ENCODE data around the gene KCNC2.

Gene KCNC2

GRCh38 chr12:75157385-75157784 lies 52.3 kb downstream of the KCNC2 start:
- no peak for DNase-seq

GRCh38 chr12:75155962-75156361 lies 53.7 kb downstream of the KCNC2 start:
- no peak for DNase-seq

GRCh38 chr12:75154388-75154787 lies 55.3 kb downstream of the KCNC2 start:
- DNase-seq: no peak

- DNase-seq: no peak
Observed at GRCh38 chr12:75139196-75139595, 70.4 kb downstream of the KCNC2 start.

GRCh38 chr12:75137896-75138295 lies 71.7 kb downstream of the KCNC2 start:
- peak; percentile 24 for DNase-seq

- DNase-seq: no peak
Observed at GRCh38 chr12:75135026-75135425, 74.6 kb downstream of the KCNC2 start.

- peak; percentile 19 for DNase-seq
Observed at GRCh38 chr12:75130811-75131210, 78.8 kb downstream of the KCNC2 start.

GRCh38 chr12:75129275-75129674 lies 80.4 kb downstream of the KCNC2 start:
- no peak for DNase-seq

- DNase-seq: no peak
Observed at GRCh38 chr12:75121036-75121705, 88.5 kb downstream of the KCNC2 start.

GRCh38 chr12:75120311-75120711 lies 89.3 kb downstream of the KCNC2 start:
- no peak for DNase-seq

GRCh38 chr12:75116646-75117198 lies 92.9 kb downstream of the KCNC2 start:
- DNase-seq: no peak

- no peak for DNase-seq
Observed at GRCh38 chr12:75115748-75116147, 93.9 kb downstream of the KCNC2 start.

GRCh38 chr12:75103822-75104221 lies 105.8 kb downstream of the KCNC2 start:
- no peak for DNase-seq

GRCh38 chr12:75101781-75102180 lies 107.9 kb downstream of the KCNC2 start:
- DNase-seq: no peak

GRCh38 chr12:75099210-75099609 lies 110.4 kb downstream of the KCNC2 start:
- DNase-seq: peak; percentile 17

GRCh38 chr12:75097003-75097402 lies 112.6 kb downstream of the KCNC2 start:
- DNase-seq: no peak

GRCh38 chr12:75087654-75088053 lies 122.0 kb downstream of the KCNC2 start:
- peak; percentile 26 for DNase-seq

- peak; percentile 82 for DNase-seq
Observed at GRCh38 chr12:75086091-75087038, 123.3 kb downstream of the KCNC2 start.

GRCh38 chr12:75081305-75081704 lies 128.3 kb downstream of the KCNC2 start:
- DNase-seq: no peak

- DNase-seq: no peak
Observed at GRCh38 chr12:75080582-75080981, 129.1 kb downstream of the KCNC2 start.

- DNase-seq: no peak
Observed at GRCh38 chr12:75065482-75065881, 144.2 kb downstream of the KCNC2 start.

GRCh38 chr12:75062691-75063090 lies 146.9 kb downstream of the KCNC2 start:
- no peak for DNase-seq

- no peak for DNase-seq
Observed at GRCh38 chr12:75058228-75058627, 151.4 kb downstream of the KCNC2 start.

- no peak for DNase-seq
Observed at GRCh38 chr12:75048767-75049166, 160.9 kb downstream of the KCNC2 start.

All from HCEC 1CT (cell line).